ENCODE measurements around the gene BRPF1. TPM values are rescaled to one million over a fixed set of nuclear protein-coding genes. Genes with fewer than 3 reads are reported as not detected.
A peak's percentile ranks its signal among the peaks of the same experiment; 100 is the strongest.

Gene BRPF1, protein sequence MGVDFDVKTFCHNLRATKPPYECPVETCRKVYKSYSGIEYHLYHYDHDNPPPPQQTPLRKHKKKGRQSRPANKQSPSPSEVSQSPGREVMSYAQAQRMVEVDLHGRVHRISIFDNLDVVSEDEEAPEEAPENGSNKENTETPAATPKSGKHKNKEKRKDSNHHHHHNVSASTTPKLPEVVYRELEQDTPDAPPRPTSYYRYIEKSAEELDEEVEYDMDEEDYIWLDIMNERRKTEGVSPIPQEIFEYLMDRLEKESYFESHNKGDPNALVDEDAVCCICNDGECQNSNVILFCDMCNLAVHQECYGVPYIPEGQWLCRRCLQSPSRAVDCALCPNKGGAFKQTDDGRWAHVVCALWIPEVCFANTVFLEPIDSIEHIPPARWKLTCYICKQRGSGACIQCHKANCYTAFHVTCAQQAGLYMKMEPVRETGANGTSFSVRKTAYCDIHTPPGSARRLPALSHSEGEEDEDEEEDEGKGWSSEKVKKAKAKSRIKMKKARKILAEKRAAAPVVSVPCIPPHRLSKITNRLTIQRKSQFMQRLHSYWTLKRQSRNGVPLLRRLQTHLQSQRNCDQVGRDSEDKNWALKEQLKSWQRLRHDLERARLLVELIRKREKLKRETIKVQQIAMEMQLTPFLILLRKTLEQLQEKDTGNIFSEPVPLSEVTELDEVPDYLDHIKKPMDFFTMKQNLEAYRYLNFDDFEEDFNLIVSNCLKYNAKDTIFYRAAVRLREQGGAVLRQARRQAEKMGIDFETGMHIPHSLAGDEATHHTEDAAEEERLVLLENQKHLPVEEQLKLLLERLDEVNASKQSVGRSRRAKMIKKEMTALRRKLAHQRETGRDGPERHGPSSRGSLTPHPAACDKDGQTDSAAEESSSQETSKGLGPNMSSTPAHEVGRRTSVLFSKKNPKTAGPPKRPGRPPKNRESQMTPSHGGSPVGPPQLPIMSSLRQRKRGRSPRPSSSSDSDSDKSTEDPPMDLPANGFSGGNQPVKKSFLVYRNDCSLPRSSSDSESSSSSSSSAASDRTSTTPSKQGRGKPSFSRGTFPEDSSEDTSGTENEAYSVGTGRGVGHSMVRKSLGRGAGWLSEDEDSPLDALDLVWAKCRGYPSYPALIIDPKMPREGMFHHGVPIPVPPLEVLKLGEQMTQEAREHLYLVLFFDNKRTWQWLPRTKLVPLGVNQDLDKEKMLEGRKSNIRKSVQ (N-terminal part only)
- total RNA-seq (2022) (24.7 and 26.0 TPM in 2 replicates), Bru-seq, nascent RNA (percentile 77 among the genes with signal in this experiment), BruChase-seq, experiment 1, labeled RNA remaining after a 2-hour chase (percentile 76 among the genes with signal in this experiment), BruChase-seq, experiment 2, labeled RNA remaining after a 6-hour chase (percentile 69 among the genes with signal in this experiment)
- long read RNA-seq, full-length matches to known transcripts: 2 of 27 reads
- long read RNA-seq, partial matches to known transcripts: 9 of 27 reads
- long read RNA-seq, other reads (novel, unspliced or antisense): 16 of 27 reads

DNA sequence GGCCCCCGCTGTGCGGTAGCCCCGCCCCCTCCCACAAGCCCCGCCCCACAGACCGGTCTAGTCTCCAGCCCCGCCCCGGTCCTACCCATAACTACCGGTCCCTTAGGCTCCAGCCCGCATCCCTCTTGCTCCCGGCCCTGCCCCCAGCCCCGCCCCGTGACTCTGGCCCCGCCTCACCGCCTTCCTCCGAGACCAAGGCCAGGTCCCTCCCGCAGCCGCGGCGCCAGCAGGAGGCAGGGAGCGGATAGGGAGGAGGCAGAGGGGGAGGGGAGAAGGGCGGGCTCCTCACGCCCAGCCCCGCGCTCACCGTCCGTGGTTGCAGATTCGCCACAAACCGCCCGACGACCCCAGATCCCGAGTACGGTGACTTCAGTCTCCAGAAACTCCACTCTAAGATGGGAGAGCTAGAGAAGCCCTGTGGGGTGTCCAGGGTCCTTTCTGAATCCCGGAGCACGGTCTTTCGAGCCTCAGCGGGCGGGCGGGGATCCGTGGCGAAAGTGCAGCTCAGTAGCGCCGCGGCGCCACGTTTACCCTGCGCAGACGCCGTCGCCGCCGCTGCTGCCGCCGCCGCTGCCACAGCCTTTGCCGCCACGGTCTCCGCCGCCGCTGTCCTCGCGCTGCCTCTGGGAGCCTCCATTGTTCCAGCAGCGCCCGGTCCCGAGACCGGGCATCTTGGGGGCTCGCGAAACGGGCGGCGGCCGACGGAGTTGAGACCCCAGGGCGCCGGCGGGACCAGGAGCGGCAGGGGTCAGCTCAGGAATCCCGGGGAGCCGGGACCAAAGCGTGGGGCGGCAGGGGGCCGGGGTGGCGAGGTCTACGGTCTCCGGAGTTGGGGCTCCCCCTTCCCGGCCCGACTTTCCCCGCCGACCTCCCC is at the start of gene BRPF1:
TSS of gene BRPF1 (plus strand) at position 530 of the 874 bp plus-strand sequence. CDS start 2,406 bp downstream, outside the sequence.
- peaks cover 7% of the 10 kb centered on the region; the same call in 1 of the 2 replicates for H3K4me1 ChIP-seq
- no TSS peak for BruUV-seq (replicated peaks)
- intact Hi-C loops (cut with micrococcal nuclease; ENCODE audit: unreplicated experiment): loop anchor here (1.0 to 10.0 kb wide), 3 partner anchors 18 to 377 kb away; partner anchors contain the start of genes MTMR14 and OGG1
- peak within 1 kb of the TSS; percentile 83 for H3K27ac Mint-ChIP-seq (ENCODE audit: unreplicated experiment)
- peaks cover 23% of the 10 kb centered on the region for H3K4me1 Mint-ChIP-seq (ENCODE audit: low read depth, unreplicated experiment)
- no peaks in the 10 kb centered on the region for H3K9me3 ChIP-seq
- no peaks in the 10 kb centered on the region for H3K36me3 ChIP-seq (ENCODE audit: control insufficient read depth, insufficient read depth, low read length)
- peak within 1 kb of the TSS; percentile 84 for H3K4me3 Mint-ChIP-seq (ENCODE audit: unreplicated experiment)
- H3K27me3 ChIP-seq (replicated peaks; ENCODE audit: control insufficient read depth, insufficient read depth, low read length): no peaks in the 10 kb centered on the region
- H3K4me3 ChIP-seq (ENCODE audit: low read depth, low read length): peak within 1 kb of the TSS; percentile 85
- no peaks in the 10 kb centered on the region for H3K27me3 Mint-ChIP-seq (ENCODE audit: insufficient read depth, unreplicated experiment)
- TF ChIP-seq CTCF (IDR thresholded peaks at IDR 0.05; ENCODE audit: insufficient read depth in 1 of 2, low read depth in 1 of 2, low read length in 1 of 2, severe bottlenecking in 1 of 2, unreplicated experiment in 1 of 2): no peak
- ChIA-PET CTCF (interaction anchor here (0.9 to 1.8 kb wide), 3 partner anchors 10 to 61 kb away, joined by 4 to 7 read pairs (median 4); partner anchors contain the start of genes ARPC4, OGG1 and TADA3), POLR2A (interaction anchor here (0.5 to 1.7 kb wide), 6 partner anchors 10 to 204 kb away, joined by 3 to 9 read pairs (median 3); partner anchors contain the start of gene OGG1)
- DNase-seq: peak; percentile 98 to 99
- H3K9me3 Mint-ChIP-seq (ENCODE audit: unreplicated experiment): no peaks in the 10 kb centered on the region
- H3K36me3 Mint-ChIP-seq (ENCODE audit: insufficient read depth, unreplicated experiment): peaks cover 27% of the 10 kb centered on the region

DNA sequence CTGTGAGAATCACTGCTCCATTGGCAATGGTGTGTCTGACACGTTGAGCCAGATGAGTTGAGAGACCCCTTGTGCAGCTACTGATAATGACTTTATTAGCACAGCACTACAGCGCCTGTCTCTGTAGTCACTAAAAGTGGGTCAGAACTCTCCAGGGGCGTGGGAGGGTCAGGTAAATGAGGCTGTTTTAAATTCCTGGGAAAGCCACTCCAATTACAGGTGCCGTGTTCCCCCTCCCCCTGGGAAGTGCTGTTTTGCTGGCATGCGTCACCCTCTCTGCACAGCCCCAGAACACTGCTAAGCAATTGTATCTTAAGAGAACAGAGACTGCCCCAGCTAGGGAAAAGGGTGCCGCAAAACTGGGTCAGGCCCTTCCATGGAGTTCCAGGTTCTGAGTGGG is 49.4 kb upstream of the BRPF1 start:
- no peaks in the 10 kb centered on the region for H3K9me3 Mint-ChIP-seq (ENCODE audit: unreplicated experiment)
- H3K4me3 Mint-ChIP-seq (ENCODE audit: unreplicated experiment): no peak overlapping the region
- Histone ChIP-seq H3K4me1 (peaks cover 13% of the 10 kb centered on the region), H3K36me3 (ENCODE audit: control insufficient read depth, insufficient read depth, low read length) (peaks cover 1% of the 10 kb centered on the region; the same call in 1 of the 2 replicates), H3K27me3 (replicated peaks; ENCODE audit: control insufficient read depth, insufficient read depth, low read length) (no peaks in the 10 kb centered on the region), H3K9me3 (no peaks in the 10 kb centered on the region), H3K4me3 (ENCODE audit: low read depth, low read length) (no peak overlapping the region)
- no peak for DNase-seq
- intact Hi-C loops (cut with micrococcal nuclease; ENCODE audit: unreplicated experiment): no loop called here
- H3K36me3 Mint-ChIP-seq (ENCODE audit: insufficient read depth, unreplicated experiment): peaks cover 19% of the 10 kb centered on the region
- no peak for TF ChIP-seq CTCF (IDR thresholded peaks at IDR 0.05; ENCODE audit: insufficient read depth in 1 of 2, low read depth in 1 of 2, low read length in 1 of 2, severe bottlenecking in 1 of 2, unreplicated experiment in 1 of 2)
- ChIA-PET POLR2A (no interaction called here), CTCF (no interaction called here)
- H3K27me3 Mint-ChIP-seq (ENCODE audit: insufficient read depth, unreplicated experiment): no peaks in the 10 kb centered on the region
- H3K27ac Mint-ChIP-seq (ENCODE audit: unreplicated experiment): no peak overlapping the region
- peaks cover 26% of the 10 kb centered on the region for H3K4me1 Mint-ChIP-seq (ENCODE audit: low read depth, unreplicated experiment)
- BruUV-seq (replicated peaks): no TSS peak

Data from Caco-2 (cell line).